Activated CD4-positive, alpha-beta T cell treated with anti-CD3 and anti-CD28 coated beads, Interleukin-2, Interleukin-6, amounts not matched to agents 100 ng/mL and 50 ng/mL, durations not matched to agents 16 hours and 8 hours (primary cell): ENCODE results near the gene UCP2.
"Not testable (repeated sequence)": the region's sequence is repeated elsewhere in the genome, so short reads cannot be mapped to it uniquely, and the experiment has no call there.

Experiments used
- DNase-seq: peaks from one replicate; pipeline ENCODE4 v3.0.0-alpha.2; 2020

UCP2 gene

GRCh38 chr11:73939096-73939495 is 43.5 kb downstream of the UCP2 start:
- DNase-seq = no peak

- DNase-seq = not testable (repeated sequence)
These were observed 46.6 kb downstream of the UCP2 start for GRCh38 chr11:73936047-73936446.

- no peak for DNase-seq
These were observed 49.9 kb downstream of the UCP2 start for GRCh38 chr11:73932781-73933180.

- DNase-seq = no peak
These were observed 50.7 kb downstream of the UCP2 start for GRCh38 chr11:73931951-73932350.

GRCh38 chr11:73931039-73931645 is 51.5 kb downstream of the UCP2 start:
- DNase-seq = peak; percentile 39

GRCh38 chr11:73929388-73929787 is 53.3 kb downstream of the UCP2 start:
- DNase-seq = no peak
